Smooth muscle cell (in vitro differentiated cells): Measurements from ENCODE around the gene FNIP1. TPM values are rescaled to one million over a fixed set of nuclear protein-coding genes. Genes with fewer than 3 reads are reported as not detected.

Experiments
- DNase-seq: peaks from one replicate; lab custom pipeline; 2025; ENCODE audit not compliant: unreplicated experiment; lab: John Stamatoyannopoulos, UW
- H2AFZ ChIP-seq: fragments of 200-600 bp; sonication (generic); 2 replicates; pipeline ENCODE4 v1.6.0; 2016; ENCODE audit warnings: antibody characterized with exemption, low read depth, mild to moderate bottlenecking
- H3F3A ChIP-seq: fragments of 200-600 bp; sonication (generic); 2 replicates; pipeline ENCODE4 v1.6.0; 2017; ENCODE audit warnings: antibody characterized with exemption, low read depth
- H3K27ac ChIP-seq: fragments of 200-600 bp; sonication (generic); 2 replicates; pipeline ENCODE4 v1.5.1; 2016; ENCODE audit warnings: low read depth, mild to moderate bottlenecking
- H3K27me3 ChIP-seq: fragments of 200-600 bp; sonication (generic); 2 replicates; pipeline ENCODE4 v1.6.1; 2016; ENCODE audit warnings: low read depth, mild to moderate bottlenecking
- H3K36me3 ChIP-seq: fragments of 200-600 bp; sonication (generic); 2 replicates; pipeline ENCODE4 v1.5.1; 2016; ENCODE audit warnings: low read depth
- H3K4me1 ChIP-seq: fragments of 200-600 bp; sonication (generic); 2 replicates; pipeline ENCODE4 v1.5.1; 2016; ENCODE audit warnings: low read depth
- H3K4me2 ChIP-seq: fragments of 200-600 bp; sonication (generic); 2 replicates; pipeline ENCODE4 v1.6.0; 2016; ENCODE audit warnings: mild to moderate bottlenecking
- H3K4me3 ChIP-seq: fragments of 200-600 bp; sonication (generic); 2 replicates; pipeline ENCODE4 v1.5.1; 2016; ENCODE audit warnings: mild to moderate bottlenecking
- H3K79me2 ChIP-seq: fragments of 200-600 bp; sonication (generic); 2 replicates; pipeline ENCODE4 v1.6.0; 2016; ENCODE audit warnings: low read depth, mild to moderate bottlenecking
- H3K9ac ChIP-seq: fragments of 200-600 bp; sonication (generic); 2 replicates; pipeline ENCODE4 v1.6.0; 2016; ENCODE audit warnings: low read depth
- H3K9me3 ChIP-seq: fragments of 200-600 bp; sonication (generic); replicated peaks from 2 replicates; pipeline ENCODE4 v1.5.1; 2016; ENCODE audit warnings: low read depth
- H4K20me1 ChIP-seq: fragments of 200-600 bp; sonication (generic); 2 replicates; pipeline ENCODE4 v1.6.0; 2016; ENCODE audit warnings: low read depth
- CTCF ChIP-seq: fragments of 200-600 bp; sonication (generic); IDR thresholded peaks from 2 replicates; pipeline ENCODE4 v1.5.1; 2017; ENCODE audit warnings: borderline replicate concordance, mild to moderate bottlenecking, antibody characterized with exemption; ENCODE audit not compliant: insufficient read depth, poor library complexity, severe bottlenecking
- WGBS: methylation state at CpG from one replicate; pipeline ENCODE4 v1.1.7; 2016; ENCODE audit warnings: low lambda C conversion rate; 5-methylcytosine and 5-hydroxymethylcytosine counted together
- polyA plus RNA-seq: library from polyadenylated mRNA; unstranded; fragments of >200 nt; fragmentation: Nextera tagmentation; extraction: Ambion mirVana; gene quantifications from 2 replicates; pipeline ENCODE4 v1.2.1, GENCODE V29; 2016
- total RNA-seq: library from RNA; depleted of rRNA; stranded (reverse); fragments of >200 nt; gene quantifications from 2 replicates; pipeline ENCODE4 v1.2.3, GENCODE V29; 2014

Gene FNIP1
- total and polyA plus RNA-seq, 2 experiments from 2014 or later: 8.8 to 47.4 TPM

GRCh38 chr5:131694926-131695325 lies 101.9 kb downstream of the FNIP1 start:
- Histone ChIP-seq H2AFZ (no peak overlapping the region), H3K4me3 (no peak overlapping the region), H3K9ac (no peak overlapping the region), H3K36me3 (peaks cover 14% of the 10 kb centered on the region), H3K4me1 (no peaks in the 10 kb centered on the region), H3K27me3 (no peaks in the 10 kb centered on the region), H3K9me3 (no peaks in the 10 kb centered on the region), H3F3A (no peaks in the 10 kb centered on the region), H3K4me2 (no peak overlapping the region), H4K20me1 (no peaks in the 10 kb centered on the region), H3K79me2 (peaks cover 3% of the 10 kb centered on the region), H3K27ac (no peak overlapping the region)
- DNase-seq: no peak
- TF ChIP-seq CTCF: no peak
- over 99% methylated on average over 4 of the region's 4 CpGs for WGBS

DNA sequence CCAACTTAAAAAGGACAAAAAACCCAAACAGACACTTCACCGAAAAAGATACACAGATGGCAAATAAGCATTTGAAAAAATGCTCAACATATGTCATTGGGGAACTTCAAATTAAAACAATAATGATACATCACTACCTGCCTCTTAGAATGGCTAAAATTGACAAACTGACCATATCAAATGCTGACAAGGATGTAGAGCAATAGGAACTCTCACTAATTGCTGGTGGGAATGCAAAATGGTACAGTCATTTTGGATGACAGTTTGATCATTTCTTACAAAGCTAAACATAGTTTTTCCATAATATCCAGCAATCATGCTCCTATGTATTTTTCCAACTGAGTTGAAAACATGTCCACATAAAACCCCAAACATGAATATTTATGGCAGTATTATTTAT lies 102.9 kb downstream of the FNIP1 start:
- Histone ChIP-seq H2AFZ (no peak overlapping the region), H3K27me3 (no peaks in the 10 kb centered on the region), H3K9me3 (no peaks in the 10 kb centered on the region), H4K20me1 (no peaks in the 10 kb centered on the region), H3K79me2 (peaks cover 3% of the 10 kb centered on the region), H3K27ac (no peak overlapping the region), H3F3A (no peaks in the 10 kb centered on the region), H3K36me3 (peaks cover 14% of the 10 kb centered on the region), H3K4me1 (no peaks in the 10 kb centered on the region), H3K4me3 (no peak overlapping the region), H3K9ac (no peak overlapping the region), H3K4me2 (no peak overlapping the region)
- TF ChIP-seq CTCF: no peak
- 94% methylated on average over 1 of the region's 1 CpG for WGBS
- DNase-seq: no peak

- H3K9me3 ChIP-seq: no peaks in the 10 kb centered on the region
- no peaks in the 10 kb centered on the region for H3K4me1 ChIP-seq
- H3F3A ChIP-seq: no peaks in the 10 kb centered on the region
- H2AFZ ChIP-seq: no peak overlapping the region
- no peaks in the 10 kb centered on the region for H3K27me3 ChIP-seq
- H3K27ac ChIP-seq: no peak overlapping the region
- peaks cover 7% of the 10 kb centered on the region for H3K79me2 ChIP-seq
- H3K9ac ChIP-seq: no peak overlapping the region
- no peak overlapping the region for H3K4me2 ChIP-seq
- no peaks in the 10 kb centered on the region for H4K20me1 ChIP-seq
- H3K36me3 ChIP-seq: peaks cover 5% of the 10 kb centered on the region
- WGBS: 92% methylated on average over 7 of the region's 7 CpGs
- no peak for DNase-seq
- no peak overlapping the region for H3K4me3 ChIP-seq
- TF ChIP-seq CTCF: no peak
Measured at GRCh38 chr5:131685516-131686171, 111.2 kb downstream of the FNIP1 start.

DNA sequence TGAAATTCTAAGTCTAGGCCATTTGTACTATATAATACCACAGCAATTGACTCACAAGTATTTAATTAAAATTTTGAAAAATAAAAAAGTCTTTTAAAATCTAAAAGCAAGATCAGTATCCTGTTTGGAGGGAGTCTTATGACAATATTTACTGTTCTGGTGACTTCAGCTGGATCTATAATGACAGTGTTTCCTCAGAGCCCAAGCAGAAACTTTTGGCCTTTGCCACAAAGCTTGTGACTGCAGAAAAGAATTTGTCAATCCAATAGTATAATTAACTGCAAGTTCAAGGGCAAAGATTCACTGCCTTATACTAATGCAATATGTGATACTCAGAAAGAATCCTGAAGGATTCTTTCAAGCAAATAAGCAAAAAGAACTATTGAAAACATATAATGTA lies 112.2 kb downstream of the FNIP1 start:
- peaks cover 7% of the 10 kb centered on the region for H3K79me2 ChIP-seq
- H3K27ac ChIP-seq: no peak overlapping the region
- no peak overlapping the region for H3K4me2 ChIP-seq
- H3K4me1 ChIP-seq: no peaks in the 10 kb centered on the region
- H3K27me3 ChIP-seq: no peaks in the 10 kb centered on the region
- no peak overlapping the region for H3K9ac ChIP-seq
- H2AFZ ChIP-seq: no peak overlapping the region
- no peaks in the 10 kb centered on the region for H3K36me3 ChIP-seq
- H3K4me3 ChIP-seq: no peak overlapping the region
- H3K9me3 ChIP-seq: no peaks in the 10 kb centered on the region
- no peaks in the 10 kb centered on the region for H3F3A ChIP-seq
- no peak for TF ChIP-seq CTCF
- DNase-seq: no peak
- no peaks in the 10 kb centered on the region for H4K20me1 ChIP-seq
